KOPT-K1 (cell line): ENCODE results near the gene TMEM94.

Experiments
- H3K27ac ChIP-seq: fragments of 200-600 bp; sonication (generic); 2 replicates; pipeline ENCODE4 v1.5.1; 2016; ENCODE audit warnings: antibody characterized with exemption, mild to moderate bottlenecking, low read depth, low read length; ENCODE audit not compliant: poor library complexity, severe bottlenecking
- H3K36me3 ChIP-seq: fragments of 200-600 bp; sonication (generic); 2 replicates; pipeline ENCODE4 v1.5.1; 2017; ENCODE audit warnings: antibody characterized with exemption, mild to moderate bottlenecking, low read length, moderate library complexity; ENCODE audit not compliant: insufficient read depth
- H3K9me3 ChIP-seq: fragments of 200-600 bp; sonication (generic); 2 replicates; pipeline ENCODE4 v1.5.1; 2017; ENCODE audit warnings: antibody characterized with exemption, low read length, mild to moderate bottlenecking; ENCODE audit not compliant: insufficient read depth, poor library complexity, severe bottlenecking

Gene TMEM94

GRCh38 chr17:75548813-75549212, 92.4 kb downstream of the TMEM94 start:
- Histone ChIP-seq H3K9me3 (no peaks in the 10 kb centered on the region), H3K27ac (no peak overlapping the region), H3K36me3 (no peaks in the 10 kb centered on the region)
